CD4-positive, CD25-positive, alpha-beta regulatory T cell (primary cell): ENCODE results near the gene ZFHX3. TPM values are rescaled to one million over a fixed set of nuclear protein-coding genes. Genes with fewer than 3 reads are reported as not detected.

Experiments
- ATAC-seq, 2 donors: fragments of 150-1000 bp; cut with Tn5 transposase; one replicate each; pipeline ENCODE4 v1.10.0; 2021; ENCODE audit warnings: low read depth in 2 of 2, moderate number of reproducible peaks in 2 of 2, moderate library complexity in 1 of 2
- DNase-seq, 3 donors: peaks; one replicate each; pipeline versions ENCODE4 v3.0.0 to v3.0.0-alpha.2; 2012 to 2022; ENCODE audit warnings: mixed read lengths in 1 of 3
- H3K27ac ChIP-seq: one replicate; pipeline ENCODE4 v1.7.0; 2013; ENCODE audit warnings: mild to moderate bottlenecking, low read length; ENCODE audit not compliant: insufficient read depth, poor library complexity, severe bottlenecking
- H3K27me3 ChIP-seq: one replicate; pipeline ENCODE4 v1.7.0; 2013; ENCODE audit warnings: low read length; ENCODE audit not compliant: control insufficient read depth, insufficient read depth
- H3K36me3 ChIP-seq: one replicate; pipeline ENCODE4 v1.7.0; 2013; ENCODE audit warnings: mild to moderate bottlenecking, low read length, moderate library complexity; ENCODE audit not compliant: control insufficient read depth, insufficient read depth
- H3K4me1 ChIP-seq: 2 replicates; pipeline ENCODE4 v1.7.0; 2013; ENCODE audit warnings: mild to moderate bottlenecking, low read length; ENCODE audit not compliant: insufficient read depth, control insufficient read depth, poor library complexity, severe bottlenecking
- H3K4me3 ChIP-seq: one replicate; pipeline ENCODE4 v1.7.0; 2013; ENCODE audit warnings: low read depth, mild to moderate bottlenecking, low read length, moderate library complexity
- H3K9me3 ChIP-seq, 2 experiments: 1 replicate in 1 of 2; 2 replicates in 1 of 2; pipeline ENCODE4 v1.7.0; 2013; ENCODE audit warnings: low read length in 2 of 2, mild to moderate bottlenecking in 1 of 2, moderate library complexity in 1 of 2; ENCODE audit not compliant: control insufficient read depth in 2 of 2
- H3K27ac Mint-ChIP-seq, 3 donors: one replicate each; pipeline ENCODE4 v1.8.0; 2020 to 2022; ENCODE audit warnings: mild to moderate bottlenecking in 3 of 3, mixed read lengths in 3 of 3, moderate library complexity in 2 of 3
- H3K27me3 Mint-ChIP-seq: one replicate; pipeline ENCODE4 v1.8.0; 2022; ENCODE audit warnings: mild to moderate bottlenecking, mixed read lengths
- H3K36me3 Mint-ChIP-seq: one replicate; pipeline ENCODE4 v1.8.0; 2020; ENCODE audit warnings: mixed read lengths
- H3K4me1 Mint-ChIP-seq, 4 donors: one replicate each; pipeline ENCODE4 v1.8.0; 2020 to 2022; ENCODE audit warnings: mixed read lengths in 4 of 4, mild to moderate bottlenecking in 1 of 4
- H3K4me3 Mint-ChIP-seq, 4 donors: one replicate each; pipeline ENCODE4 v1.8.0; 2020 to 2022; ENCODE audit warnings: mild to moderate bottlenecking in 4 of 4, mixed read lengths in 4 of 4, moderate library complexity in 3 of 4
- H3K9me3 Mint-ChIP-seq, 7 donors: one replicate each; pipeline ENCODE4 v1.8.0; 2020 to 2022; ENCODE audit warnings: mixed read lengths in 7 of 7, mild to moderate bottlenecking in 3 of 7, moderate library complexity in 2 of 7
- polyA plus RNA-seq, 4 donors: library from polyadenylated mRNA; unstranded; fragments of 300-500 nt; fragmentation: Illumina TruSeq; gene quantifications; one replicate each; pipeline ENCODE4 v1.2.3, GENCODE V29; 2021
- total RNA-seq: library from RNA; stranded (reverse); gene quantifications from one replicate; pipeline ENCODE4 v1.2.3, GENCODE V29; 2022

Gene ZFHX3
- total and polyA plus RNA-seq, 5 donors from 2014 or later, result 0.01 to 0.94 (median 0.03) TPM; not detected in 1

GRCh38 chr16:73047221-73047535, 750 bp downstream of the ZFHX3 start:
- H3K27ac Mint-ChIP-seq, result no peak overlapping the region
- Histone ChIP-seq H3K27me3 (peaks cover 20% of the 10 kb centered on the region), H3K4me3 (no peak overlapping the region), H3K4me1 (no peaks in the 10 kb centered on the region), H3K36me3 (no peaks in the 10 kb centered on the region), H3K9me3 (no peaks in the 10 kb centered on the region), H3K27ac (no peak overlapping the region)
- H3K36me3 Mint-ChIP-seq, result no peaks in the 10 kb centered on the region
- DNase-seq (no peak), ATAC-seq (no peak)
- H3K27me3 Mint-ChIP-seq, result peaks cover 36% of the 10 kb centered on the region
- no peak overlapping the region for H3K4me3 Mint-ChIP-seq
- H3K4me1 Mint-ChIP-seq, result peaks cover 0 to 3% (median 0%) of the 10 kb centered on the region in 4 donors
- H3K9me3 Mint-ChIP-seq, result no peaks in the 10 kb centered on the region

GRCh38 chr16:73046849-73047214, 1.1 kb downstream of the ZFHX3 start:
- no peaks in the 10 kb centered on the region for H3K36me3 ChIP-seq
- DNase-seq (no peak), ATAC-seq (no peak)
- H3K9me3 Mint-ChIP-seq, result no peaks in the 10 kb centered on the region
- no peak overlapping the region for H3K27ac Mint-ChIP-seq
- no peaks in the 10 kb centered on the region for H3K9me3 ChIP-seq
- no peak overlapping the region for H3K4me3 Mint-ChIP-seq
- no peaks in the 10 kb centered on the region for H3K4me1 ChIP-seq
- no peaks in the 10 kb centered on the region for H3K36me3 Mint-ChIP-seq
- H3K27me3 ChIP-seq, result peaks cover 20% of the 10 kb centered on the region
- no peak overlapping the region for H3K4me3 ChIP-seq
- H3K27ac ChIP-seq, result no peak overlapping the region
- H3K4me1 Mint-ChIP-seq, result peaks cover 0 to 3% (median 0%) of the 10 kb centered on the region in 4 donors
- peaks cover 40% of the 10 kb centered on the region for H3K27me3 Mint-ChIP-seq

DNA sequence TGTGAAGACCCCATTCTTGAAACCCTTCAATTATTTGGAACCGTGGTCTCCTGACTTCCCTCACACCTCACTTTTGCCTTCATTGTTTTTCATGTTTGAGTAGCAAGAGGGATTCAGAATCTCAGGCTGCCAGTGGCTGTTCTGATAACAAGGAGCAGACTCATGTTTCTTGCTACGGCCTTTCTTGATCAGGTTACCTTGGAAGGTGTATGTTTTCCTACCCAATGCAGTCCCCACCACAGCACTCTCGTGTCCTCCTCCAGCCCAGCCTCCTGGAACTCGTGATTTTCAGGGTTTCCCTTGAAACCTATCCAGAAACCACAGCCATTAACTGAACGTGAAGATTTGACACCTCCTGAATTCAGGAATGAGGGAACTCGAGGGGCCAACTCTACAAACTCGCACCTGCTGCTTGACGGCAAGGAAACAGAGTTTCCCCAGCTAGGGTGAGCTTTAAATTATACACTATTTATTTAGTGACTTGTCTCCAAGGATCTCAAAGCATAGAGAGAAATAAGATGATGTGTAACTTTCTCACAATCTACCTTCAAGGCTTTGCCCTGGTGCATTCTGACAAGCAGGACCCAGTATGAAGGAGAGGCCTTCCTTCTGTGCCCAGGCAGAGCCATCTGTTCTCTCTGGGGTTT, 1.6 kb downstream of the ZFHX3 start:
- H3K4me1 Mint-ChIP-seq, result peaks cover 0 to 3% (median 0%) of the 10 kb centered on the region in 4 donors
- no peak overlapping the region for H3K4me3 ChIP-seq
- no peaks in the 10 kb centered on the region for H3K9me3 Mint-ChIP-seq
- peaks cover 20% of the 10 kb centered on the region for H3K27me3 ChIP-seq
- H3K4me3 Mint-ChIP-seq, result no peak overlapping the region
- H3K9me3 ChIP-seq, result no peaks in the 10 kb centered on the region
- peaks cover 40% of the 10 kb centered on the region for H3K27me3 Mint-ChIP-seq
- no peaks in the 10 kb centered on the region for H3K4me1 ChIP-seq
- DNase-seq (no peak), ATAC-seq (no peak)
- H3K27ac Mint-ChIP-seq, result no peak overlapping the region
- H3K27ac ChIP-seq, result no peak overlapping the region
- H3K36me3 ChIP-seq, result no peaks in the 10 kb centered on the region
- H3K36me3 Mint-ChIP-seq, result no peaks in the 10 kb centered on the region

GRCh38 chr16:73043828-73044467, 4.0 kb downstream of the ZFHX3 start:
- Histone ChIP-seq H3K27ac (no peak overlapping the region), H3K4me1 (no peaks in the 10 kb centered on the region), H3K27me3 (peaks cover 17% of the 10 kb centered on the region), H3K36me3 (no peaks in the 10 kb centered on the region), H3K9me3 (no peaks in the 10 kb centered on the region), H3K4me3 (no peak overlapping the region)
- DNase-seq (no peak), ATAC-seq (no peak)
- Mint-ChIP-seq H3K4me3 (no peak overlapping the region), H3K36me3 (no peaks in the 10 kb centered on the region), H3K27ac (no peak overlapping the region), H3K9me3 (peaks cover 0 to 1% (median 0%) of the 10 kb centered on the region in 7 donors), H3K4me1 (peaks cover 0 to 3% (median 0%) of the 10 kb centered on the region in 4 donors), H3K27me3 (peaks cover 35% of the 10 kb centered on the region)

GRCh38 chr16:73042807-73043206, 5.1 kb downstream of the ZFHX3 start:
- peaks cover 0 to 3% (median 0%) of the 10 kb centered on the region in 7 donors for H3K9me3 Mint-ChIP-seq
- H3K4me1 Mint-ChIP-seq, result peaks cover 0 to 3% (median 0%) of the 10 kb centered on the region in 4 donors
- H3K27me3 Mint-ChIP-seq, result peaks cover 34% of the 10 kb centered on the region

GRCh38 chr16:73041676-73042075, 6.3 kb downstream of the ZFHX3 start:
- Mint-ChIP-seq H3K27ac (no peak overlapping the region), H3K36me3 (no peaks in the 10 kb centered on the region), H3K27me3 (peaks cover 35% of the 10 kb centered on the region), H3K9me3 (peaks cover 0 to 3% (median 0%) of the 10 kb centered on the region in 7 donors), H3K4me1 (no peaks in the 10 kb centered on the region), H3K4me3 (no peak overlapping the region)
- no peak for ATAC-seq
- Histone ChIP-seq H3K4me3 (no peak overlapping the region), H3K4me1 (no peaks in the 10 kb centered on the region), H3K27me3 (peaks cover 11% of the 10 kb centered on the region), H3K9me3 (no peaks in the 10 kb centered on the region), H3K27ac (no peak overlapping the region), H3K36me3 (no peaks in the 10 kb centered on the region)
- DNase-seq, result no peak

More at GRCh38 chr16:73042807-73043206, 5.1 kb downstream of the ZFHX3 start:
- H3K36me3 Mint-ChIP-seq, result no peaks in the 10 kb centered on the region
- DNase-seq (no peak), ATAC-seq (no peak)
- no peak overlapping the region for H3K4me3 Mint-ChIP-seq
- Histone ChIP-seq H3K27me3 (peaks cover 14% of the 10 kb centered on the region), H3K4me1 (no peaks in the 10 kb centered on the region), H3K27ac (no peak overlapping the region), H3K9me3 (no peaks in the 10 kb centered on the region), H3K4me3 (no peak overlapping the region), H3K36me3 (no peaks in the 10 kb centered on the region)
- no peak overlapping the region for H3K27ac Mint-ChIP-seq

GRCh38 chr16:73040735-73041402, 7.1 kb downstream of the ZFHX3 start:
- no peak for DNase-seq
- Mint-ChIP-seq H3K36me3 (no peaks in the 10 kb centered on the region), H3K4me3 (no peak overlapping the region), H3K27ac (no peak overlapping the region), H3K27me3 (peaks cover 31% of the 10 kb centered on the region), H3K9me3 (peaks cover 0 to 3% (median 0%) of the 10 kb centered on the region in 7 donors), H3K4me1 (no peaks in the 10 kb centered on the region)
- H3K27me3 ChIP-seq, result peaks cover 6% of the 10 kb centered on the region
- ATAC-seq, result no peak
- H3K9me3 ChIP-seq, result no peaks in the 10 kb centered on the region
- no peaks in the 10 kb centered on the region for H3K36me3 ChIP-seq
- no peaks in the 10 kb centered on the region for H3K4me1 ChIP-seq
- no peak overlapping the region for H3K4me3 ChIP-seq
- H3K27ac ChIP-seq, result no peak overlapping the region
